Forelimb muscle (tissue), 1 donor: ENCODE measurements around the gene RRP1. TPM values are rescaled to one million over a fixed set of nuclear protein-coding genes. Genes with fewer than 3 reads are reported as not detected.
"Not testable (repeated sequence)": the region's sequence is repeated elsewhere in the genome, so short reads cannot be mapped to it uniquely, and the experiment has no call there.

Experiments used
- DNase-seq: peaks from one replicate; pipeline ENCODE4 v3.0.0-alpha.2; 2013; ENCODE audit warnings: low read depth
- polyA plus RNA-seq: library from polyadenylated mRNA; unstranded; fragments of 120-200 nt; gene quantifications from one replicate; pipeline ENCODE4 v1.2.1, GENCODE V29; 2013; ENCODE audit not compliant: insufficient read length

RRP1 gene
- polyA plus RNA-seq, 1 donor: 16.9 TPM

DNA sequence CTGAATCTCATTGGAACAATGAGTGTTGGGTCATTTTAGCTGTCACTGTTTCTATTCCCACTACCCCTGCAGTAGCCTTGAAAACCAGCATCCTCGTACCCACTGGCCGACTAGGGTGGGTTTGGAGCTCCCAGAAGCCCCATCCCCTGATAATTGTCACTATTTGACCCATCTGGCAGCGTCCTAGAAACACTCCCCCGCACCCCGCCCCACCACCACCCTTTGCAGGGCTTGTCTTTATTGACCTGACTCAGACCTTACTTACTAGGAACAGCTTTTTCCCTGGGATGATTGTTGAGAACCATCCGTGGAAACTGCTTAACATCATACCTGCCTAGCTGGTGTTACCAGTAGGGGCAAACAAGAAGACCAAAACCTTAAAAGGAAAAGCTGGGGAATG is 47.2 kb downstream of the RRP1 start:
- DNase-seq: no peak

DNA sequence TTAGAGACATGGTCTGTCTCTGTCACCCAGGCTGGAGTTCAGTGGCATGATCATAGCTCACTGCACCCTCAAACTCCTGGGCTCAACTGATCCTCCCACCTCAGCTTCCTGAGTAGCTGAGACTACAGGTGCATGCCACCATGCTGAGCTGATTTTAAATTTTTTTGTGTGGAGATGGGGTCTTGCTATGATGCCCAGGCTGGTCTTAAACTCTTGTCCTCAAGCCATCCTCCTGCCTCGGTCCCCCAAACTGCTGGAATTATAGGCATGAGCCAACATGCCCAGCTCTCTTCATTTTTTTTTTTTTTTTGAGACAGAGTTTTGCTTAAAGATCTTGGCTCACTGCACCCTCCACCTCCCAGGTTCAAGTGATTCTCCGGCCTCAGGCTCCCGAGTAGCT is 50.9 kb downstream of the RRP1 start:
- DNase-seq: no peak

DNA sequence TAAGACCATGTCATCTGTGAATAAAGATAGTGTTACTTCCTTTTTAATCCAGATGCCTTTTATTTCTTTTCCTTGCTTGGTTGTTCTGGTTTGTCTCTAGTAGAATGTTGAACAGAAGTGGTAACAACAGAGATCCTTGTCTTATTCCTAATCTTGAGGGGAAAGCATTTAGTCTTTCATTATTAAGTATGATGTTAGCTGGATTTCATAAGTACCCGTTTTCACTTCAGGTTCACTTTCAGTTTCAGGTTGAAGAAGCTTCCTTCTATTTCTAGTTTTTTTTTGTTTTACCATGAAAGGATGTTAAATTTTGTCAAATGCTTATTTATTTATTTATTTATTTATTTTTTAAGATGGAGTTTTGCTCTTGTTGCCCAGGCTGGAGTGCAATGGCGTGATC is 53.4 kb downstream of the RRP1 start:
- no peak for DNase-seq

DNA sequence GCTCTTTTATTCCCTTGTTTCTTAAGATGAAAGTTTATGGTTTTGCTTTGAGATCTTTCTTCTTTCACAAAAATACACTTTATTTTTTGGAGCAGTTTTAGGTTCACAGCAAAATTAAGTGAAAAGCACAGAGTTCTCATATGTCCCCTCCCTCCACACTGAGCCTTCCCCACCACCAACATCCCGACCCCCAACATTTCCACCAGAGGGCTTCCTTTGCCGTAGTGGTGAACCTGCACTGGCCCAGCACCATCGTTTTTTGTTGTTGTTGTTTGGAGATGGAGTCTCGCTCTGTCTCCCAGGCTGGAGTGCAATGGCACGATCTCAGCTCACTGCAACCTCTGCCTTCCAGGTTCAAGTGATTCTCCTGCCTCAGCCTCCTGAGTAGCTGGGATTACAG is 55.5 kb downstream of the RRP1 start:
- not testable (repeated sequence) for DNase-seq

DNA sequence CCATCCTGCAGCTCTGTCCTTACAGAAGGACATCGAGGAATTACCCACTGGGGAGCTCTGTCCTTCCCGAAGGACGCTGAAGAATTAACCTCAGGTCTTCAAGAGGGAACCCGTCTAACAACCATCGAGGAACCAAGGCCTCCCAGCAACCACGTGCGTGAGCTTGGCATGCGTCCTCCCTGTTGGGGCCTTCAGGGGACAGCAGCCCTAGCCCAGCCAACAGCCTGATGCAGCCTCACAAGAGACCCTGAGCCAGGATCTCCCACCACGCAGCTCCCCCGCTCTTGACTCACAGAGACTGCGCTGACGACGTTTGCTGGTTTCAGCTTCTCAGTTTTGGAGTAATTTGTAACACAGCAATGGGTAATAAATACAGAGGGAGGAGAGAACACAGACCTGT is 56.0 kb downstream of the RRP1 start:
- DNase-seq: no peak

DNA sequence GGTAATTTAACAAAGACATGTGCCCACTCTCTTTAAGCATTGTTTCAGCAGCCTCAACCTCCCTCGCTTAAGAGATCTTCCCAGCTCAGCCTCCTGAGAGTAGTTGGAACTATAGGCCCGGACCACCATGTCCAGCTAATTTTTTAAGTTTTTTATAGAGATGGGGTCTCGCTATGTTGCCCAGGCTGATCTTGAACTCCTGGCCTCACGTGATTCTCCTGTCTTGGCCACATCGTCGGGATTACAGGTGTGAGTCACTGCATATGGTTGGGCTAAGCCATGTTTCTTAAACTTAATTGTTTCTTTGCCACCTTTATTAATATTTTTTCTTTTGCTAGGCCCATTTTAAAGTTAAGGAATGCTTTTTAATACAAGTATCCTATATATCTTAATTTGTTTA is 57.1 kb downstream of the RRP1 start:
- DNase-seq: no peak

DNA sequence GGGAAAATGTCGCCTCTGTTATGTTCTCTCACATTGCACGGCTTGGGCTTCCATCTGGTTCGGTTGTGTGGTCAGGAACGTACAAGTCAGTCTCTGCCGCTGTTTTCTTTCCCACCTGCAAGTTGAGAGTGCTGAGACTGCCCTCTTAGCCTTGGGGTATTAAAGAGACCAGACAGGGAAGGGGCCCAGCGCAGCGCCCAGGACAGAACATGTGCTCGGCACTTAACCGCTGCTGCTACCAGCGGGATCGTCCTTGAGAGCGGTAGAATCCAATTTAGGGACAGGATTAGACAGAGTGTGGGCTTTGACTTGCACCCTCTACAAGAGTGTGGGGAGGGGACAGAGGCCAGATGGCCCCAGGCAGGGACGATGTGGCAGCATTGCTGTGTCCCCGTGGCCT is 57.9 kb downstream of the RRP1 start:
- DNase-seq: no peak

DNA sequence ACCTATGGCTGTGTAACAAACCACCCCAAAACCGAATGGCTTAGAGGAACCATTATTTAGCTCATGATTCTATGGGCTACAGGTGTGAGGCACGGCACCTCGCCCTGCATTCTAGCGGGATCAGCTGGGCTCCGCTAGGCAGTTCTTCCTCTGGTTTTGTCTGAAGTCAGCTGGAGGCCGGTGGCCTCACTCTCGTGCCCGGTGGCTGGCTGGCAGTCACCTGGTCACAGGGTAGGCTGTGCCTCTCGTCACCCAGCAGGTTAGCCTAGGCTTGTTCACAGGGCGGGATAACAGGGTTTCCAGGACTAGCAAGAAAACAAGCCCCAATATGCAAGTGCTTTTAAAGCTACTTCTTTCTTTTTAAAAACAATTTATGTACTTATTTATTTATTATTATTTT is 59.4 kb downstream of the RRP1 start:
- no peak for DNase-seq

DNA sequence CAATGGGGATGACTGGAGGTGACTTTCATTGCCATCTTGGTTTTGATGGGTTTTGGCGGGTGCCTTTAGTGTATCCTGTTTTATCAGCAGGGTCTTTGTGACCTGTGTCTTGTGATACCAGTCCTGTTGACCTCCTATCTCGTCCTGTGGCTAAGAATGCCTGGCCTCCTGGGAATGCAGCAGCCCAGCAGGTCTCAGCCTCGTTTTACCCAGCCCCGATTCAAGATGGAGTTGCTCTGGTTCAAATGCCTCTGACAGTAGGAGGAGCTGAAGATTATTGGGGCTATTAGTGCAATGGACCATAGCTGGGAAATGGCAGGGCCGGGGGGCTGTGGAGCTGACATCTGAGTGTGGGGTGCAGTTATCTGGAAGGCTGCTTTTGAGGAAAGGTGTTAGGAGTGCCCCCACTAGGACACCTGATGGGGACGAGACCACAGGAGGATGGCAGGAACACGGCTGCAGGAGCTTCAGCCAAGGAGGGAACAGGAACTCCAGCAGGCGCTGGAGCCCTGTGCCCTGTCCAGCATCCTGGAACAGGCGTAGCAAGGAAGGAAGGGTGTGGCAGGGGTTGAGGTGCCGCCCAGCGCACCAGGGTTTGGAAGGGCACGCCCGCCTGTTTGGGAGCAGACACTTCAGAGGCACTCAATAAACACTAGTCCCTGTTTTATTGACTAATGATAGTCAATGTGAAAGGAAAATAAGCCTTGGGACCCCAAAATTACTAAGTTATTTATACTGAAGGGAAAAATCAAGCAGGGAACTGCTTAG is 60.3 kb downstream of the RRP1 start:
- no peak for DNase-seq

DNA sequence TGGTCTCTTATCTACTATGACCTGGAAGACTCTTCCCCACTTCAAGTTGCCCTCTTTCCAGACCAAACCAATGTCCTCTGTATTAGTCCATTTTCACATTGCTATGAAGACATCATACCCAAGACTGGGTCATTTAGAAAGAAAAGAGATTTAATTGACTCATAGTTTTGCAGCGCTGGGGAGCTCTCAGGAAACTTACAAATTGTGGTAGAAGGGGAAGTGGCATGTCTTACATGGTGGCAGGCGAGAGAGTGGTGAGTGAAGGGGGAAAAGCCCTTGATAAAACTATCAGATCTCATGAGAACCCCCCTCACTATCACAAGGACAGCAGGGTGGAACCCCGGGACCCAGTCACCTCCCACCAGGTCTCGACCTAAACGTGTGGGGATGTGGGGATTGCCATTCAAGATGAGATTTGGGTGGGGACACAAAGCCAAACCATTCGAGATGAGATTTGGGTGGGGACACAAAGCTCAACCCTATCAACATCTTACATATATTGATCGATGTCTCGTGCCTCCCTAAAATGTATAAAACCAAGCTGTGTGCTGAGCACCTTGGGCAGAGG is 61.4 kb downstream of the RRP1 start:
- DNase-seq: no peak

DNA sequence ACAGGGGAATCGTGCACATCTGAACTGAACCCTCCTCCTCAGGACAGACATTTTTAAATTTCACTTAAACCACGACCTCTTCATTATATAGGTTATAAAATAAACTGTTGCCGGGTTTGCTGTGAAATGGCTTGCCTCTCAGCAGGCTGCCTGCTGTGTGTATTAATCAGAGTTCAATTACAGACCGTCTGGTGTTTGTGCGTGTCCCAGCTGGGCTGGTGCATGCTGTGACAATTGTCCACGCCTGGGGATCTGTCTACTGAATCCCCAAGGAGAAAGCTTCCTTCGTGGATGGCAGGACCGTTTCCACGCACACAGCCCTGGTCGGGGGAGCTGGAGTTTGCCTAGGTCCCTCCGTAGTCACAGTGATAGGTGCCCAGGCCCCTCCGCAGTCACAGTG is 62.2 kb downstream of the RRP1 start:
- no peak for DNase-seq

DNA sequence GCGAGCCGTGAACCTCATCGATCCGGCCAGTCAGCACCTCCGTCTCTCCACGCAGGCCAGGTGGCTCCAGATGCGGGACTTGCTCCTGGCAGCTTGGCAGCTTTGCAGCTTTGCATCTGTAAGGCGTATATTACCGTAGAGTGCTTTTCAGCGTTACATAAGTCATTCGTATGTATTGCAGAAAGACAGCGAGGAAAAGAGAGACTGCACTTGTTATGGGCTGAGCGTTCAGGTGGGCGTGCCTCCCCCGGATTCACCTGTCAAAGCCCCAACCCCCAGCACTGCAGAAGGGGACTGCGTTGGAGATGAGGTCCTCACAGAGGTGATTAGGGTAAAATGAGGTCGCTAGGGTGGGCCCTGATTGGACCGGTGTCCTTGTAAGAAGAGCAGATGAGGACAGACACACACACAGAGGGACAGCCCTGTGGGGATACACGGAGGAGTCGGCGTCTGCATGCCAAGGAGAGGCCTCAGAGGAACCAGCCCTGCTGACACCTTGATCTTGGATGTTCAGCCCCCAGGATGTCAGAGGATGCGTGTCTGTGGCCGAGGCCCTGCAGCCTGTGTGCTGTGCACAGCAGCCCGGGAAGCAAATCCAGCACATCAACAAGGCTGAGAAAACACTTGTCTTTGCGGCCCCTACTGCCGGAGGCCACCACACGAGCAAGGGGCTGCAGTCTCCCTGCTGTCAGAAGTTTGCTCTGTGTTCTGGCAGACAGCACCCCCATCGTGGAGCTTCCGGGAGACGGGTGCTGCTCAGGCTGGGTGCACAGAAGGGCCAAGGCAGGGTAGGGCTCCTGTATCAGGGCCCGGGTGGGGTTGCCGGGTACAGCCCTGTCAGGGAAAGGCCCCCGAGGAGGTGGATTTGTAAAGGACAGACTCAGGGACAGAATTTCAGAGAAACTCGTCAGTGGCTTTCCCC is 64.7 kb downstream of the RRP1 start:
- DNase-seq: no peak

Other genes starting within 250 kb of the RRP1 start
- 0.62 TPM for gene HSF2BP, start 130.1 kb upstream of the RRP1 start, polyA plus RNA-seq
- 23.4 TPM for gene RRP1B, start 130.0 kb upstream of the RRP1 start, polyA plus RNA-seq
- gene PDXK, start 70.4 kb upstream of the RRP1 start, polyA plus RNA-seq: 19.0 TPM
- 14.9 TPM for gene CSTB, start 13.3 kb upstream of the RRP1 start, polyA plus RNA-seq
- 27.0 TPM for gene AGPAT3, start 75.6 kb downstream of the RRP1 start, polyA plus RNA-seq
- 12.2 TPM for gene TRAPPC10, start 222.7 kb downstream of the RRP1 start, polyA plus RNA-seq